RWPE1 (cell line): ENCODE measurements around the gene USP3.

ENCODE experiments used
- CTCF ChIA-PET: fragments of 350-600 bp; sonication (Branson Sonifier 250); formaldehyde crosslinking; extraction: SDS; loops from one replicate; lab custom pipeline; 2021; lab: Yijun Ruan, JAX
- POLR2A ChIA-PET: fragments of 400-600 bp; formaldehyde crosslinking; extraction: SDS; loops from one replicate; lab custom pipeline; 2020; ENCODE audit warnings: antibody characterized with exemption; ENCODE audit not compliant: low non-redundant PET; lab: Yijun Ruan, JAX
- DNase-seq: peaks from one replicate; pipeline ENCODE4 v3.0.0; 2012; ENCODE audit warnings: low spot score
- H3K27ac ChIP-seq: fragments of 450-650 bp; 2 replicates; pipeline ENCODE4 v1.5.1; 2017
- CTCF ChIP-seq: fragments of 450-650 bp; conservative IDR thresholded peaks from 2 replicates; pipeline ENCODE4 v1.5.1; 2017; ENCODE audit warnings: low read depth, mild to moderate bottlenecking

Gene USP3

DNA sequence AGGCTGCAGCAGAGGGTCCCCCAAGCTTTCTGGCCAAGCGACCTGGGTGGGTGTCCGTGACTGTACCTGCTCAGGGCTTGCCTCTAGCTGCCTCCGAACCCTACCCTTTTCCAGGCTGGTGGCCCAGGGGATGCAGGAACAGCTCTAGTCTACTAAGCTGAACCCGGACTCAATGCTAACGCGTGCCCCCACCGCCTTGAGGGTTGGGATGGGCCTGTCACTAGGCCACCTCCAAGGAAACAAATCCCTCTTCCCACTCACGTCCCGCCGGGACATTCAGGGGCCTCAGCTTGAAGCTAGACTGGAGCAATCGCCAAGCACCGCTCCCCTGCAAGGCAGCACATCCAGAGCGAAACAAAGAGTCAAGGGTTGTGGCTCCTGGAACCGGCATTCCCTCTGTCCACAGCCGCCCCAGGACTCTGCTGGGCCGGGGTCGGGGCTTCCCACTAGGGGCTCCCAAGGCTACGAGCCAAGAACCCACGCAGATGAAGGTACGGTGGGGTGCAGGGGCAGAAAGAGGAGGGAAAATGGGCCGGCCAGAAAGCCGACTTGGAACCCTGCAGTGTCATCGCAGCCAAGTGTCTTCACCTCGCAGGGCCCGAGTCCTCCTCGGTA is 95.7 kb downstream of the USP3 start:
- POLR2A ChIA-PET: interaction anchor here (0.8 kb wide), 1 partner anchor 116 kb away, joined by 3 read pairs; no protein-coding TSS in a partner anchor
- TF ChIP-seq CTCF: no peak
- no peak for DNase-seq
- peak overlapping the region; percentile 83 for H3K27ac ChIP-seq
- CTCF ChIA-PET: interaction anchor here (0.8 to 2.1 kb wide), 6 partner anchors 11 to 138 kb away, joined by 3 to 21 read pairs (median 3); no protein-coding TSS in a partner anchor

DNA sequence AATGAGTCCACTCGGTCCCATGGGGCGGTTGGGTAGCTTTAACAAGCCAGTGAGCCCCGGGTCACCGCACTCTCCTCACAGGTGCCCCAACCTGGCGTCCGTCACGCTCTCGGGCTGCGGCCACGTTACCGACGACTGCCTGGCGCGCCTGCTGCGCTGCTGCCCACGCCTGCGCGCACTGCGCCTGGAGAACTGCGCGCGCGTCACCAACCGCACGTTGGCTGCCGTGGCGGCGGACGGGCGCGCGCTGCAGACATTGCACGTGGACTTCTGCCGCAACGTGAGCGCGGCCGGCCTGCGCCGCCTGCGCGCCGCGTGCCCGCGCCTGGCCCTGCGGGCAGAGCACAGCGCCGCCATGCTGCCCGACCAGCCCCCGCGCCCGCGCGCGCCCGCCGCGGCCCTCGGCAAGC is 96.2 kb downstream of the USP3 start:
- TF ChIP-seq CTCF: peak; percentile 39; the same call in 1 of the 2 replicates
- peak overlapping the region; percentile 83 for H3K27ac ChIP-seq
- peak; percentile 87 for DNase-seq
- ChIA-PET CTCF (interaction anchor here (1.1 to 2.1 kb wide), 3 partner anchors 11 to 134 kb away, joined by 3 to 21 read pairs (median 3); no protein-coding TSS in a partner anchor), POLR2A (interaction anchor here (0.6 kb wide), 1 partner anchor 322 kb away, joined by 3 read pairs; no protein-coding TSS in a partner anchor)

DNA sequence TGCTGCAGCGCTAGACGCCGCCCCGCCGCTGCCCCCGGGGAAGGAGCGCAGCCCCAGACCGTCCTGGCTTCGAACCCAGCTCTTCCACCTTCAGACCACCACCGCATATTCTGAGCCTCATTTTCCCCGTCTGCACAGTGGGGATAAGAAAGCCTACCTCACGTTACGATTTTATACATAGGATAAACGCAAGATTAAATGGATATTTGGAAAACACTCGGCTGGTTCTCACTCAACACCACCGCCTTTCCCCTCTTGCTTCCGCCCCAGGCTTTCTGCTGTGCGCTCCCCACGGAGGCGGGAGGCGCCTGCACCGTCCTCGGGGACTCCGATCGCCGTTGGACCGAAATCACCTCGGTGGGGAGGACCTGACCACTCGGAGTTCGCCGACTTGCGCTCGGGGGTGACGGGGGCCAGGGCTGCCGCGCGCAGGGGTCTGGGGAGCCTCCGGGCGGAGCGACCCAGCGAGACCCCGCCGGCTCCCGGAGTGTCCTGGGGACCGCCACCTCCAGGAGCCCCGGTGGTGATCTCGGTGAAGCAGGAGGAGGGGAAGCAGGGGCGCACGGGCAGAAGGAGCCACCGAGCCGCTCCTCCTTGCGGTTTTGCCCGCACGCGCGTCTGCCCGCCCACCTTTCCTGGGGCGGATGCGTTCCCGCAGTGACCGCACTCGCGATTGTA is 96.8 kb downstream of the USP3 start:
- ChIA-PET POLR2A (interaction anchor here (0.6 to 0.8 kb wide), 2 partner anchors 96 to 323 kb away, joined by 3 to 4 read pairs; no protein-coding TSS in a partner anchor), CTCF (interaction anchor here (0.7 to 1.2 kb wide), 3 partner anchors 9 to 1917 kb away, joined by 3 read pairs; no protein-coding TSS in a partner anchor)
- DNase-seq: peak; percentile 43
- peak overlapping the region; percentile 83 for H3K27ac ChIP-seq
- TF ChIP-seq CTCF: 0 out of 2 replicates have a peak, but pooled peaks have one; percentile 7

DNA sequence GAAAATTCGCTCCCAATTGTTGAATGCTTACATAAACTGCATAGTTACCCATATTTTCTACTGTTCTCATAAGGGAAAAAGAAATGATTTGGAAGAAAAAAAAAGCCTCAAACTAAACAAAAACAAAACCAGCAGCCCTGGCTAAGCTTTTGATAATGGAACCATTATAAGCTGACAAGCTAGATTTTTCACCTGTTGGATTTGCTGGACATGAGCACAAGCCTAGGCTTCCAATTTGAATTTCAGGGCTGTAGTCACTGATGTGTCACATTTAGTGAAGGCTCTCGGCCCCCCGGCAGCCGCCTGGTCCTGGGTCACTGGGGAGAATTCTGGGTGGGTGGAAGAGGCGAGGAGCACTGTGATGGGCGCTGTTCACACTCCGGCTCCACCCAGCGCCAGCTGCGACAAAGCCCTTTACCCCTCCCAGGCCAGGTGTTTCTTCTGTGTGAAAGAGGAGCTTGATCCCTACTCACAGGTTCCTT is 97.4 kb downstream of the USP3 start:
- no peak for TF ChIP-seq CTCF
- no peak for DNase-seq
- peak overlapping the region; percentile 83 for H3K27ac ChIP-seq
- CTCF ChIA-PET: interaction anchor here (0.7 kb wide), 2 partner anchors 9 to 1917 kb away, joined by 3 read pairs; no protein-coding TSS in a partner anchor
- POLR2A ChIA-PET: interaction anchor here (0.8 kb wide), 1 partner anchor 97 kb away, joined by 4 read pairs; no protein-coding TSS in a partner anchor

GRCh38 chr15:63602595-63602994 is 98.2 kb downstream of the USP3 start:
- H3K27ac ChIP-seq: no peak overlapping the region
- ChIA-PET POLR2A (no interaction called here), CTCF (no interaction called here)
- DNase-seq: no peak
- no peak for TF ChIP-seq CTCF

GRCh38 chr15:63603516-63603915 is 99.1 kb downstream of the USP3 start:
- no peak for DNase-seq
- TF ChIP-seq CTCF: no peak
- ChIA-PET CTCF (no interaction called here), POLR2A (no interaction called here)
- H3K27ac ChIP-seq: no peak overlapping the region
